Measurements from ENCODE around the gene APLF. TPM values are rescaled to one million over a fixed set of nuclear protein-coding genes. Genes with fewer than 3 reads are reported as not detected.

The APLF gene
- total and polyA plus RNA-seq, 2 of the 8 experiments (the other 6 are each of a cell fraction or from before 2014, with no cell fraction given): 4.4 to 7.3 TPM

DNA sequence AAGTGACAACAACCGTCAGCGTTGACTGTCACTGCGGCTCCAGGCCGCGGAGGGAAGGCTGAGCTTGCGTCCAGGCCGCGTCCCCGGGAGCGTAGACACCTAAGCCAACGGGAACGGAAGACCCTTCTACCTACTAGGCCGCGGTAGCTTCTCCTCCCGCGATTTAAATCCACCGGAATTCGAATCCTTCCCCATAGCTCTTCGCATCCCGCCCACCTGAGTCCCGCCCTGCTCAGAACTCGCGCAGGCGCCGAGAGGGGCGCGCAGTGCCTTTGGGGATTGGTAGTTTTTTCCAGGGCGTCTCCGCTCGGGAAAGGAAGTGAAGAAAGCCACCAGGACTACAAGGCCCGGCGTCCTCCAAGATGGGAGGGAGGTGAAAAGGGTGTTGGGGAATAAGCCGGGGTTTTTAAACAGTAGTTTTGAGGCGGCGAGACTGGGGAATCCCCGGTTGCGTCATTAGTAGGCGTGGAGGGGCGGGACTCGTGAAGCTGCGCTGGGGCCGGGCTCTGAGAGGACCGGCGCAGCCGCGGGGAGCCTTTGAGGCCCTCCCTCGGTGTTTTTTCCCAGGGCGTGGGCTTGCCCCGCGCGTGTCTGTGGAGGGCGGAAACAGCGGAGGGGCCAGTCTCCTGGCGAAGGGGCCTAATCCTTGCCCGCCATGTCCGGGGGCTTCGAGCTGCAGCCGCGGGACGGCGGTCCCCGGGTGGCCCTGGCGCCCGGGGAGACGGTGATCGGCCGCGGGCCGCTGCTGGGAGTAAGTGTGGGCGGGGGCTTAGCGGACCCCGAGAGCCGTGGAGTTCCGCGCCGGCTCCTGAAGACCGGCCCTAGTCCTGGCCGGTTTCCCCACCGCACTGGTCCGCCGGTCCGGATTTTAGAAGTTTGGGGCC, at the start of gene APLF, which contains the start of gene FBXO48 (continued):
- TF ChIP-seq, protein P1, sequence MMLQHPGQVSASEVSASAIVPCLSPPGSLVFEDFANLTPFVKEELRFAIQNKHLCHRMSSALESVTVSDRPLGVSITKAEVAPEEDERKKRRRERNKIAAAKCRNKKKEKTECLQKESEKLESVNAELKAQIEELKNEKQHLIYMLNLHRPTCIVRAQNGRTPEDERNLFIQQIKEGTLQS (IDR thresholded peaks at IDR 0.05; ENCODE audit: insufficient read depth, low read depth, low read length): peak; percentile 76
- TF ChIP-seq HDAC2 (IDR thresholded peaks at IDR 0.05; ENCODE audit: borderline replicate concordance in 1 of 2, low read depth in 2 of 2, low read length in 2 of 2) (peak; percentile 89 to 93; a peak in 2 of 4 replicates), TAF1 (IDR thresholded peaks at IDR 0.05; ENCODE audit: low read depth, low read length) (peak; percentile 76), POLR2AphosphoS5 (IDR thresholded peaks at IDR 0.05; ENCODE audit: low read depth, low read length) (no peak), SIX5 (IDR thresholded peaks at IDR 0.05; ENCODE audit: low read depth, low read length) (peak; percentile 91), CTBP2 (IDR thresholded peaks at IDR 0.05; ENCODE audit: borderline replicate concordance, insufficient read depth, insufficient read length, low read length) (peak; percentile 50), SRF (IDR thresholded peaks at IDR 0.05; ENCODE audit: low read depth, low read length) (no peak), MAFK (IDR thresholded peaks at IDR 0.05; ENCODE audit: low read depth, low read length) (no peak), PHF8 (conservative IDR thresholded peaks at IDR 0.05; ENCODE audit: low read depth, low read length) (peak; percentile 91), POLR2A (IDR thresholded peaks at IDR 0.05; ENCODE audit: control extremely low read depth in 1 of 2, low read depth in 2 of 2, low read length in 2 of 2) (peak; percentile 80 to 85), EGR1 (IDR thresholded peaks at IDR 0.05; ENCODE audit: borderline replicate concordance, low read depth, low read length) (no peak), CHD1 (IDR thresholded peaks at IDR 0.05; ENCODE audit: low read depth, low read length) (no peak), TEAD4 (IDR thresholded peaks at IDR 0.05; ENCODE audit: low read depth, low read length) (no peak), JUN (IDR thresholded peaks at IDR 0.05; ENCODE audit: low read depth, low read length) (no peak), KDM1A (IDR thresholded peaks at IDR 0.05; ENCODE audit: borderline replicate concordance, low read length) (no peak), BRCA1 (IDR thresholded peaks at IDR 0.05; ENCODE audit: low read depth, low read length) (no peak), RFX5 (IDR thresholded peaks at IDR 0.05; ENCODE audit: borderline replicate concordance, low read depth, low read length) (no peak), ZNF274 (IDR thresholded peaks at IDR 0.05; ENCODE audit: borderline replicate concordance, extremely low read depth, low read length) (no peak), CHD2 (IDR thresholded peaks at IDR 0.05; ENCODE audit: low read length) (0 out of 2 replicates have a peak, but pooled peaks have one; percentile 16), POU5F1 (IDR thresholded peaks at IDR 0.05; ENCODE audit: low read depth, low read length) (no peak), CREB1 (IDR thresholded peaks at IDR 0.05) (peak; percentile 76), KDM4A (IDR thresholded peaks at IDR 0.05; ENCODE audit: low read depth, low read length, severe bottlenecking) (peak; percentile 89)
- TF ChIP-seq, protein P2, sequence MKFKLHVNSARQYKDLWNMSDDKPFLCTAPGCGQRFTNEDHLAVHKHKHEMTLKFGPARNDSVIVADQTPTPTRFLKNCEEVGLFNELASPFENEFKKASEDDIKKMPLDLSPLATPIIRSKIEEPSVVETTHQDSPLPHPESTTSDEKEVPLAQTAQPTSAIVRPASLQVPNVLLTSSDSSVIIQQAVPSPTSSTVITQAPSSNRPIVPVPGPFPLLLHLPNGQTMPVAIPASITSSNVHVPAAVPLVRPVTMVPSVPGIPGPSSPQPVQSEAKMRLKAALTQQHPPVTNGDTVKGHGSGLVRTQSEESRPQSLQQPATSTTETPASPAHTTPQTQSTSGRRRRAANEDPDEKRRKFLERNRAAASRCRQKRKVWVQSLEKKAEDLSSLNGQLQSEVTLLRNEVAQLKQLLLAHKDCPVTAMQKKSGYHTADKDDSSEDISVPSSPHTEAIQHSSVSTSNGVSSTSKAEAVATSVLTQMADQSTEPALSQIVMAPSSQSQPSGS (IDR thresholded peaks at IDR 0.05; ENCODE audit: low read length): peak; percentile 65; the same call in 1 of the 2 replicates
